ENCODE measurements around the gene DNAH3. TPM values are rescaled to one million over a fixed set of nuclear protein-coding genes. Genes with fewer than 3 reads are reported as not detected.
"Not testable (repeated sequence)": the region's sequence is repeated elsewhere in the genome, so short reads cannot be mapped to it uniquely, and the experiment has no call there.

The DNAH3 gene
- total RNA-seq, 1 experiment from 2014 or later: not detected

- H3K4me2 ChIP-seq (ENCODE audit: low read depth, low read length, poor library complexity, severe bottlenecking); H3K27me3 ChIP-seq (ENCODE audit: low read length); H3K9me2 ChIP-seq (replicated peaks; ENCODE audit: insufficient read depth, low read length); H3K27ac ChIP-seq (ENCODE audit: low read length); H3K4me3 ChIP-seq (ENCODE audit: low read length); H4K20me1 ChIP-seq (ENCODE audit: insufficient read depth, low read depth, low read length); DNase-seq; H3K9me3 ChIP-seq (ENCODE audit: low read length); H3K79me2 ChIP-seq (ENCODE audit: low read length); H3K4me1 ChIP-seq (ENCODE audit: low read length); H3K36me3 ChIP-seq (ENCODE audit: insufficient read depth, low read length); H3K9ac ChIP-seq (ENCODE audit: low read length); H2AFZ ChIP-seq (ENCODE audit: low read length): not testable (repeated sequence)
Observed at GRCh38 chr16:20989496-20990070, 161.1 kb downstream of the DNAH3 start.

DNA sequence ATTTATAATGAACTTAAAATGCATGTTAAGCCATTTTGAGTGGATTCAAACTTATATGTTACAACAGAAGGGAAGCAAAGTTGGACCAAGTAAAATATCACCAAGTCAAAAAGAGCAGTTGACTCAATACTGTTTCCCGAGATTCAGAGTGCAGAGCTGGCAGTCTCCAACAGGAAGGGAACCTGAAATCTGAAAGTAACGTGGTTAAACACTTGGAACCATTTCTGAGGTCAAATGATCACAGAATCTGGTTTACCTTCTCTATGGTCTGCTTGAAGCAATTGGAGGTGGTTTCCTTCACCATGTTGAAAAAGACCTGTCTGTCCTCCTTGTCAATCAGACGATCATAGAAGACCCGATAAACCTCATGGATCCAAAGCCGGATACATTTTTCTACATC lies 163.6 kb downstream of the DNAH3 start:
- Histone ChIP-seq H3K4me3 (ENCODE audit: low read length) (no peak overlapping the region), H3K79me2 (ENCODE audit: low read length) (no peaks in the 10 kb centered on the region), H4K20me1 (ENCODE audit: insufficient read depth, low read depth, low read length) (no peaks in the 10 kb centered on the region), H2AFZ (ENCODE audit: low read length) (no peak overlapping the region), H3K4me1 (ENCODE audit: low read length) (no peaks in the 10 kb centered on the region), H3K27ac (ENCODE audit: low read length) (no peak overlapping the region), H3K36me3 (ENCODE audit: insufficient read depth, low read length) (no peaks in the 10 kb centered on the region), H3K9me2 (replicated peaks; ENCODE audit: insufficient read depth, low read length) (no peaks in the 10 kb centered on the region), H3K4me2 (ENCODE audit: low read depth, low read length, poor library complexity, severe bottlenecking) (no peak overlapping the region), H3K27me3 (ENCODE audit: low read length) (no peaks in the 10 kb centered on the region), H3K9me3 (ENCODE audit: low read length) (no peaks in the 10 kb centered on the region), H3K9ac (ENCODE audit: low read length) (no peak overlapping the region)
- DNase-seq: no peak

DNA sequence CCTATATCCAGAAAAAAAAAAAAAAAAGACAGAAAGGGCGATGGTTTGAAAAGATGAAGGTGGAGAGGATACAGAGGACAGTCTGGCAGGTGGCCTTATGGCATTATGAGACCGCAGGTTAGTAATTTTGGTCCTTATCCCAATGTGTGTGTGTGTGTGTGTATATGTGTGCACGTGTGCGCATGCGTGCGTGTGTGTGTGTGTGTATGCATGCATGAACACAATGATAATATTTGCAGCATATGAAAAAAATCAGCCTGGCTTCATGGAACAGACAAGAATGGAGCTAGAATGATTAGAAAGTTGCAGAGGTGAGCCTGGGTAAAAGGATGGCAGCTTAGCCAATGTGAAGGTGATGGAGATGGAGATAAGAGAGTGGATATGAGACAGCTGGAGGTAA lies 166.6 kb downstream of the DNAH3 start:
- no peaks in the 10 kb centered on the region for H4K20me1 ChIP-seq (ENCODE audit: insufficient read depth, low read depth, low read length)
- H3K27ac ChIP-seq (ENCODE audit: low read length): no peak overlapping the region
- H3K27me3 ChIP-seq (ENCODE audit: low read length): no peaks in the 10 kb centered on the region
- no peaks in the 10 kb centered on the region for H3K9me2 ChIP-seq (replicated peaks; ENCODE audit: insufficient read depth, low read length)
- H3K9ac ChIP-seq (ENCODE audit: low read length): no peak overlapping the region
- H3K4me2 ChIP-seq (ENCODE audit: low read depth, low read length, poor library complexity, severe bottlenecking): no peak overlapping the region
- H3K4me1 ChIP-seq (ENCODE audit: low read length): no peaks in the 10 kb centered on the region
- H3K79me2 ChIP-seq (ENCODE audit: low read length): no peaks in the 10 kb centered on the region
- H2AFZ ChIP-seq (ENCODE audit: low read length): no peak overlapping the region
- no peaks in the 10 kb centered on the region for H3K36me3 ChIP-seq (ENCODE audit: insufficient read depth, low read length)
- H3K9me3 ChIP-seq (ENCODE audit: low read length): no peaks in the 10 kb centered on the region
- no peak overlapping the region for H3K4me3 ChIP-seq (ENCODE audit: low read length)
- DNase-seq: no peak

GRCh38 chr16:20976576-20976975 lies 174.1 kb downstream of the DNAH3 start:
- DNase-seq: no peak
- Histone ChIP-seq H3K9me2 (replicated peaks; ENCODE audit: insufficient read depth, low read length) (no peaks in the 10 kb centered on the region), H3K9ac (ENCODE audit: low read length) (no peak overlapping the region), H3K27ac (ENCODE audit: low read length) (no peak overlapping the region), H3K4me3 (ENCODE audit: low read length) (no peak overlapping the region), H3K4me2 (ENCODE audit: low read depth, low read length, poor library complexity, severe bottlenecking) (no peak overlapping the region), H3K79me2 (ENCODE audit: low read length) (no peaks in the 10 kb centered on the region), H3K9me3 (ENCODE audit: low read length) (no peaks in the 10 kb centered on the region), H3K36me3 (ENCODE audit: insufficient read depth, low read length) (no peaks in the 10 kb centered on the region), H4K20me1 (ENCODE audit: insufficient read depth, low read depth, low read length) (no peaks in the 10 kb centered on the region), H3K27me3 (ENCODE audit: low read length) (no peaks in the 10 kb centered on the region), H2AFZ (ENCODE audit: low read length) (no peak overlapping the region), H3K4me1 (ENCODE audit: low read length) (no peaks in the 10 kb centered on the region)

DNA sequence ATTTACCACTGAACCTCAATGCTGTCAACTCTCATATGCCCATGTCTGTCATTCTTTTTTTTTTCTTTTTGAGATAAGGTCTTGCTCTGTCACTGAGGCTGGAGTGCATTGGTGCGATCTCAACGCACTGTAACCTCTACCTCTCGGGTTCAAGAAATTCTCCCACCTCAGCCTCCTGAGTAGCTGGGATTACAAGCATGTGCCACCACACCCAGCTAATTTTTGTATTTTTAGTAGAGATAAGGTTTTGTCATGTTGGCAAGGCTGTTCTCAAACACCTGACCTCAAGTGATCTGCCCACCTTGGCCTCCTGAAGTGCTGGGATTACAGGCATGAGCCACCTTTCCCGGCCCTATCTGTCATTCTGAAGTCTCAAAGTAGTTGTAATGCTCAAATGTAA lies 177.4 kb downstream of the DNAH3 start:
- H2AFZ ChIP-seq (ENCODE audit: low read length); H3K9ac ChIP-seq (ENCODE audit: low read length); H3K4me2 ChIP-seq (ENCODE audit: low read depth, low read length, poor library complexity, severe bottlenecking); H4K20me1 ChIP-seq (ENCODE audit: insufficient read depth, low read depth, low read length); H3K4me3 ChIP-seq (ENCODE audit: low read length); H3K4me1 ChIP-seq (ENCODE audit: low read length); H3K9me3 ChIP-seq (ENCODE audit: low read length); H3K79me2 ChIP-seq (ENCODE audit: low read length); H3K36me3 ChIP-seq (ENCODE audit: insufficient read depth, low read length); H3K27ac ChIP-seq (ENCODE audit: low read length); H3K27me3 ChIP-seq (ENCODE audit: low read length); DNase-seq; H3K9me2 ChIP-seq (replicated peaks; ENCODE audit: insufficient read depth, low read length): not testable (repeated sequence)

- no peak for DNase-seq
- Histone ChIP-seq H3K9me3 (ENCODE audit: low read length) (no peaks in the 10 kb centered on the region), H3K9me2 (replicated peaks; ENCODE audit: insufficient read depth, low read length) (no peaks in the 10 kb centered on the region), H3K4me3 (ENCODE audit: low read length) (no peak overlapping the region), H3K27me3 (ENCODE audit: low read length) (no peaks in the 10 kb centered on the region), H3K4me1 (ENCODE audit: low read length) (no peaks in the 10 kb centered on the region), H4K20me1 (ENCODE audit: insufficient read depth, low read depth, low read length) (no peaks in the 10 kb centered on the region), H3K27ac (ENCODE audit: low read length) (no peak overlapping the region), H2AFZ (ENCODE audit: low read length) (no peak overlapping the region), H3K79me2 (ENCODE audit: low read length) (no peaks in the 10 kb centered on the region), H3K4me2 (ENCODE audit: low read depth, low read length, poor library complexity, severe bottlenecking) (no peak overlapping the region), H3K9ac (ENCODE audit: low read length) (no peak overlapping the region), H3K36me3 (ENCODE audit: insufficient read depth, low read length) (no peaks in the 10 kb centered on the region)
Observed at GRCh38 chr16:20971401-20971800, 179.2 kb downstream of the DNAH3 start.

DNA sequence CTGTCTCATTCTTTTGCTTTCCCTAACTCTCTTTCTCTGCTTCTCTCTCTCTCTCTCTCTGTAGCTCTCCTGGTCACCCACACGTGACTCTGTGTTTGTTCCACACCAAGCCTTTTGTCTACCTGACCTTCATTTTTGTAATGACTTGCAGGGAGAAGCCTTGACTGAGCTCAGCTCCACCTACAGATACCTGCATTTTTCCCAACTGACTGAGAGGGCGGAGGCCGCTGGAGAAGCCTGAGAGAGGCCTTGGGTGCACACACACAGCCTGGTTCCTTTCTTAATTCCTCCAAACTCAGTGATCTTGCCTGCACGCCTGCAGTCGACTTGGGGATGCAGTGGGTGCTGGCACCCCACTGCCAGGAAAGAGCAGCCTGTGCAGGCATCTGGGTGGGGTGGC lies 181.3 kb downstream of the DNAH3 start:
- Histone ChIP-seq H3K9ac (ENCODE audit: low read length) (no peak overlapping the region), H3K27ac (ENCODE audit: low read length) (no peak overlapping the region)

DNA sequence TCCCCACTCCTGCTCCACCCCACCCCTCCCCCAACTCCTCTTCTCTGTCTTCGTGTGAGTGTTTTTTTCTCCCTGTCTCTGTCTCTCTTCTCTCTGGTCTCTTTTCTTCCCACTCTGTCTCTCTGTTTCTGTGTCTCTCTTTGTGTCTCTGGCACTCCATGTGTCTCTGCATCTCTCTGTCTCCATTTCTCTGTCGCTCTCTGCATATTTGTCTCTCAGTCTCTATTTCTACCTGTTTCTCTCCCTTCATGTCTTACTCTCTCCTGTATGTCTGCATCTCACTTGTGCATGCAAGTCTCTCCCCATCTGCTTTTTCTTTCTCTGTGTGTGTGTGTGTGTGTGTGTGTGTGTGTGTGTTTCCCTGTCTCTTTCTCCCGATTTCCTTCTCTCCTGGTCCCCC lies 181.9 kb downstream of the DNAH3 start:
- Histone ChIP-seq H3K4me1 (ENCODE audit: low read length) (no peaks in the 10 kb centered on the region), H2AFZ (ENCODE audit: low read length) (no peak overlapping the region), H3K4me3 (ENCODE audit: low read length) (no peak overlapping the region), H3K79me2 (ENCODE audit: low read length) (no peaks in the 10 kb centered on the region), H3K36me3 (ENCODE audit: insufficient read depth, low read length) (no peaks in the 10 kb centered on the region), H4K20me1 (ENCODE audit: insufficient read depth, low read depth, low read length) (no peaks in the 10 kb centered on the region), H3K27me3 (ENCODE audit: low read length) (no peaks in the 10 kb centered on the region), H3K9me2 (replicated peaks; ENCODE audit: insufficient read depth, low read length) (no peaks in the 10 kb centered on the region), H3K27ac (ENCODE audit: low read length) (no peak overlapping the region), H3K9ac (ENCODE audit: low read length) (no peak overlapping the region), H3K9me3 (ENCODE audit: low read length) (no peaks in the 10 kb centered on the region), H3K4me2 (ENCODE audit: low read depth, low read length, poor library complexity, severe bottlenecking) (no peak overlapping the region)
- no peak for DNase-seq

More for the DNA sequence above, 181.3 kb downstream of the DNAH3 start:
- Histone ChIP-seq H3K36me3 (ENCODE audit: insufficient read depth, low read length) (no peaks in the 10 kb centered on the region), H3K9me2 (replicated peaks; ENCODE audit: insufficient read depth, low read length) (no peaks in the 10 kb centered on the region), H2AFZ (ENCODE audit: low read length) (no peak overlapping the region), H3K4me1 (ENCODE audit: low read length) (no peaks in the 10 kb centered on the region), H4K20me1 (ENCODE audit: insufficient read depth, low read depth, low read length) (no peaks in the 10 kb centered on the region), H3K4me3 (ENCODE audit: low read length) (no peak overlapping the region), H3K27me3 (ENCODE audit: low read length) (no peaks in the 10 kb centered on the region), H3K79me2 (ENCODE audit: low read length) (no peaks in the 10 kb centered on the region), H3K4me2 (ENCODE audit: low read depth, low read length, poor library complexity, severe bottlenecking) (no peak overlapping the region), H3K9me3 (ENCODE audit: low read length) (no peaks in the 10 kb centered on the region)
- no peak for DNase-seq

DNA sequence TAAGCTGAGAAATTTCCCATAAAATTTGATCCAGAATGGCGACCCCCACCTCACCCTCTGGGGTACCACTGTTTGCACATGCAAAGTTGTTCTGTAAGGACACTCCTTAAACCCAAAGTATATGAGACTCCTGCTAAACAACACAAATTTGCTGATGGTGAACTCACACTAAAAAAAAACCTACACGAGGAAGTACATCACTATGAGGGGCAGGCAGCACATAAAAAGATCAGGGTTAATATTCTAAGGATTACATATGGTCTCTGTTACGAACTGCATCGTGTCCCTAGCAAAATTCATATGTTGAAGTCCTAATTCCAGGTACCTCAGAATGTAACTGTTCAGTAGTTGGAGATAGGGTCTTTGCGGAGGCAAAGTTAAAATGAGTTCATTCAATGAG lies 189.7 kb downstream of the DNAH3 start:
- no peak for DNase-seq
- Histone ChIP-seq H3K27ac (ENCODE audit: low read length) (no peak overlapping the region), H3K9ac (ENCODE audit: low read length) (no peak overlapping the region), H4K20me1 (ENCODE audit: insufficient read depth, low read depth, low read length) (no peaks in the 10 kb centered on the region), H2AFZ (ENCODE audit: low read length) (no peak overlapping the region), H3K4me2 (ENCODE audit: low read depth, low read length, poor library complexity, severe bottlenecking) (no peak overlapping the region), H3K36me3 (ENCODE audit: insufficient read depth, low read length) (no peaks in the 10 kb centered on the region), H3K79me2 (ENCODE audit: low read length) (no peaks in the 10 kb centered on the region), H3K9me3 (ENCODE audit: low read length) (no peaks in the 10 kb centered on the region), H3K4me1 (ENCODE audit: low read length) (no peaks in the 10 kb centered on the region), H3K4me3 (ENCODE audit: low read length) (no peak overlapping the region), H3K27me3 (ENCODE audit: low read length) (no peaks in the 10 kb centered on the region), H3K9me2 (replicated peaks; ENCODE audit: insufficient read depth, low read length) (no peaks in the 10 kb centered on the region)

All from Karpas-422 (cell line).